GM21723 (cell line): Measurements from ENCODE around the gene GIGYF1.
A peak's percentile ranks its signal among the peaks of the same experiment; 100 is the strongest.
"Not testable (repeated sequence)": the region's sequence is repeated elsewhere in the genome, so short reads cannot be mapped to it uniquely, and the experiment has no call there.

Experiments used
- ATAC-seq: cut with Tn5 transposase; IDR thresholded peaks from one replicate; pipeline ENCODE4 v1.9.1; 2021; ENCODE audit warnings: mild to moderate bottlenecking, moderate library complexity; ENCODE audit not compliant: unreplicated experiment

The GIGYF1 gene

GRCh38 chr7:100708395-100708794 is 14.3 kb upstream of the GIGYF1 start:
- ATAC-seq: no peak

DNA sequence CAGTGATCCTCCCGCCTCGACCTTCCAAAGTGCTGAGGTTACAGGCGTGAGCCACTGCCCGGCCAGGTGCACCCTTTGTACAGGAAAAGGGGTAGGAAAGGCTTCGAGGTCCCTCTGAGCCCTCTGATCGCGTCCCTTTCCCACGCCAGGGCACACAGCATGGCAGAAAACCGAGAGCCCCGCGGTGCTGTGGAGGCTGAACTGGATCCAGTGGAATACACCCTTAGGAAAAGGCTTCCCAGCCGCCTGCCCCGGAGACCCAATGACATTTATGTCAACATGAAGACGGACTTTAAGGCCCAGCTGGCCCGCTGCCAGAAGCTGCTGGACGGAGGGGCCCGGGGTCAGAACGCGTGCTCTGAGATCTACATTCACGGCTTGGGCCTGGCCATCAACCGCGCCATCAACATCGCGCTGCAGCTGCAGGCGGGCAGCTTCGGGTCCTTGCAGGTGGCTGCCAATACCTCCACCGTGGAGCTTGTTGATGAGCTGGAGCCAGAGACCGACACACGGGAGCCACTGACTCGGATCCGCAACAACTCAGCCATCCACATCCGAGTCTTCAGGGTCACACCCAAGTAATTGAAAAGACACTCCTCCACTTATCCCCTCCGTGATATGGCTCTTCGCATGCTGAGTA is 12.7 kb upstream of the GIGYF1 start:
- ATAC-seq: no peak

- peak; percentile 87 for ATAC-seq
Measured at GRCh38 chr7:100705753-100706671, 12.0 kb upstream of the GIGYF1 start, which contains the start of gene POP7. Gene POP7, plus strand, starts transcription at chr7:100706121. Its CDS starts 710 bp downstream, at chr7:100706831.

GRCh38 chr7:100705320-100705752 is 11.3 kb upstream of the GIGYF1 start:
- peak; percentile 68 for ATAC-seq

DNA sequence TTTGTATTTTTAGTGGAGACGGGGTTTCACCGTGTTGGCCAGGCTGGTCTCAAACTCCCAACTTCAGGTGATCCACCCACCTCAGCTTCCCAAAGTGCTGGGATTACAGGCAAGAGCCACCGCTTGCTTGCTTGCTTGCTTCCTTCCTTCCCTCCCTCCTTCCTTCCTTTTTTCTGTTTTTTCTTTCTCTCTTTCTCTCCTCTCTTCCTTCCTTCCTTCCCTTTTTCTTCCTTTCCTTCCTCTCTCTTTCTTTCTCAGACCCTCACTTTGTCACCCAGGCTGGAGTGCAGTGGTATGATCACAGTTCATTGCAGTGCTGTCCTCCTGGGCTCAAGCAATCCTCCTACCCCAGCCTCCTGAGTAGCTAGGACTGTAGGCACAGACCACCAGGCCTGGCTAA is 7.0 kb upstream of the GIGYF1 start:
- not testable (repeated sequence) for ATAC-seq

DNA sequence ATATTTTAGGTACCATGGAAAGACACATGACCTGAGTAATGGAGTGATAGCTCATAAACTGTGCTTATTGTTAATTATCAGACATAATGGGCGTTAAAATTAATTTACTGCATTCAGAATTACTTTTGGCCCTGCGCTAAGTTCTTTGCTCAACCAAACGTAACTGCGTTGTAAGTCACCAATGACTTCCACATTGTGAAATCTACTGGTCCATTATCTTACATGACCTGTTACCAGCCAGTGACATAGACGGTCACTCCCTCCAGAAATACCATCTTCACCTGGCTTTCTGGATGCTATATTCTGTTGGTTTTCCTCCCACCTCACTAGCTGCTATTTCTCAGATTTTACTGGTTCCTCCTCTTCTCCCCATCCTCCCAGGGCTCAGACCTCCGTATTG is 5.0 kb upstream of the GIGYF1 start:
- ATAC-seq: no peak

GRCh38 chr7:100696123-100696521 is 2.1 kb upstream of the GIGYF1 start:
- no peak for ATAC-seq

DNA sequence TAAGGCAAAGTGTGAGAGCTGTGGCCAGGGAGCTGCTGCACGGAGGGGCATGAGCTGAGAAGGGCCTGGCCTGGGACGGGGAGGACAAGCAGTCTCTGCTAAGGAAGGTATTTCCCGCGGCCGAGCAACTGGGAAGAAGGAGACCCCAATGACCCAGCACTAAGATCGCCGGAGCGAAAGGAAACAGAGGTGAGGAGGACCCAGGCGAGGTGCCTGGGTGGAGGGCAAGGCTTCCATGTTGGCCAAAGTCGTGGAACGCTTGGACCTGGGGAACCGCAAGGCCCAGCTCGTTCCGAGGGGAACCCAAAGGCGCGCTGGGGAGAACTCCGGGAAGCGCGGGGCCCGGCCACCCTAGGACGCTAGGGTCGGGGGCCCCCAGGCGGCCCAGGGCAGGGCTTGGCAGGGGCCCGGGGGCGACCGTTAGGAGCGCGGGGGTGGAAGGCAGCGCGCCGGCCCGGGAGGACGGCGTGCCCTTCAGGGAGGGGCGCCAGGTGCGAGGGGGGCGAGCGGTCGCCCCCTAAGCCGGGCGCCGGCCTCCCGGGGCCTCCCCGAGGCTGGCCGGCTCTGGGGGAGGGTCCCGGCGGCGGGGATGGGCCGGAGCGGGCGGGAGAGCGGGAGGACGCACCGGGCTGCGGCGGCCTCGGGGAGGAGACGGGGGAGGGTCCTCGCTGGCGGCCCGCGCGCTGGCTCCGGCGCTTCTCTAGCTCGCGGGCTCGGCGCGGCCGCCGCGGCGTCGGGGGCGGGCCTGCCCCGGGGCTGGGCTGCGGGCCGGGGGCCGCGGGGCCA is 545 bp downstream of the GIGYF1 start:
- ATAC-seq: no peak

DNA sequence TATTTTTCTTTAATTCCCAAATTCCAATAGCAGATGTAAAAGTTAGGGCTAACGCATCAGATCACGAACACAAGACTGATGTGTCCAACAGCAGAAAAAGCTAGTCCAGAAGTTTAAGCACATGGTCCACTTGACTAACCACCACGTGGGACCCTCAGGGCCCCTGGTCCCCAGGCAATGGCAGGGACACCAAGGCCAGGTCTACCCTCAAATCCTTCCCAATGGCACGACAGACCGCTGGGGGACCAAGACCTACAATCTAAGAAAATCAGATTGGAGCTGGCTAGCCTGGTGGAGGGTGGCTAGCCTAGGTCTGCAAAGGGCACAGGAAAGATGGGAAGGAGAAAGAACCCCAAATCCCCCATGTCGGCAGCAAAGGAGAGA is 1.5 kb downstream of the GIGYF1 start:
- no peak for ATAC-seq

GRCh38 chr7:100691676-100692577 is 2.1 kb downstream of the GIGYF1 start:
- peak; percentile 37 for ATAC-seq

GRCh38 chr7:100689230-100690135 is 4.6 kb downstream of the GIGYF1 start:
- no peak for ATAC-seq

DNA sequence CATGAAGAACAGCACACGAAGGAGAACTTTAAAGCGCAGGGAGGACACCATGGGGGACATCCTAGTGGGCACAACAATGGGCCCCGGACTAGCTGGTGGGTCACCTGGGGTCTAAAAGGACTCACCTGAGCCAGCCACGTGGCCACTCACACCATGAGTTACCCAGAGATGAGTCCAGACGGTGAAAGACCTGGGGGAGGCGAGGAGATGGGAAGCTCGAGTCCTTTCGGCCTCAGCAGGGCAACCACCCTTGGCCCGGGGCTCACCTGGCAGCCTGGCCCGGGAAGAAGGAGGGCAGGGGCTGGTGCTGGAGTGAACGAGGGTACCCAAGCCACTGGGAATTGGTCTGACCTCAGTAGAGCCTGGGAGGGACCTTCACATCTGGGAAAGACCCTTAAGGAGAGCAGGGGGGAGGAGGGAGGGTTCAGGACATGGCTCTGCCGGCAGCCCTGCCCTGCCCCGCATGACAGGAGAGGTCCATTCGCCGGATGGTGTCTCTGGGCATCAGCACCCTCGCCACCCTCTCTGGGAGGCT is 5.7 kb downstream of the GIGYF1 start:
- ATAC-seq: no peak

DNA sequence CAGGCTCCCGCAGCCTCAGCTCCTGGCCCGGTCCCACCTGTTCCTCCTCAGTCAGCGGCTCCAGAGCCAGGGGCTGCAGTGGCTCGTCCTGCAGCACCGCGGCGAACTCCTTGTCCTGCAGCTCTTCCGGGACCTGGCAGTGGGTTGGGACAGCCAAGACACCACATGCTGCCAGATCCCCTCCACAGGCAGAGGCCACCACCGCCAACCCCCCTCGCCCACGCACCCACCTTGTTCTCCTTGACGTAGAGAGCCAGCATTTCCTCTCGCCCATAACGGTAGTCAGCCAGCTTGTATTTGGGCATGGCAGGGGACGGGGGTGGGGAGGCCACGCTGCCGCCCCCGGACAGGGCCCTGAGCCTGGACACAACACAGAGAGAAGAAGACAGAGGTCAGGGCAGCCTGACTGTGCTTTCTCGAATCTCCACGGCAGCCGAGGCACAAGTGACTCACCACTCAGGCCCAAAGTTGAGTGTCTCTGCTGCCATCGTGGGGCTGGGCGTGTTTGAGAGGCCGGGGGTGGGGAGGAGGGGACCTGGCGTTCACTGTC is 6.2 kb downstream of the GIGYF1 start:
- no peak for ATAC-seq

- no peak for ATAC-seq
Measured at GRCh38 chr7:100687261-100687660, 6.8 kb downstream of the GIGYF1 start.

- ATAC-seq: no peak
Measured at GRCh38 chr7:100686822-100687211, 7.2 kb downstream of the GIGYF1 start.

GRCh38 chr7:100686201-100686821 is 7.7 kb downstream of the GIGYF1 start:
- ATAC-seq: no peak

DNA sequence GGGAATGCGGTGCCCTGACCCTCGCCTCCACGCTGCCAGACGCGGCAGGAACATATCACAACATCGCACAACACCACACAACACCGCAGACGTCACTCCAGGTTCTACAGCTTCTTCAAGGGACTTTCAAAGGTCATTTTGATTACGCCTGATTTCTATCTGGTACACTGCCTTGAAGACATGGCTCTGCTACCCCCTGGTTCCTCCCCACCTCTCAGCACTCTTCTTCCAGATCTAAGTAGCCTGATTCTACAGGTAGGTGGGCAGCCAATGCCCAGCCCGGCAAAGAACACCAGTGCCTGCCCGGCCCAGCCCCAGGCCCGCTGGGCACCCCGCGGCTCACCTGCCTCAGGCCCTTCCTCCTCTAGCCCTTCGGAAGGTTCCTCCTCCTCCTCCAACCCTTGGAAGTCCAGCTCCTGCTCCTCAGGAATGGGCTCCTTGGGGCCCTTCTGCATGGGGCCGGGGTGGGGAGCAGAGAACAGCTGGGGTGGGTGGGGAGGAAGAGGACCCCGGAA is 8.4 kb downstream of the GIGYF1 start:
- no peak for ATAC-seq

GRCh38 chr7:100685049-100685605 is 8.9 kb downstream of the GIGYF1 start:
- no peak for ATAC-seq
